ENCODE results near the gene ASIC3. TPM values are rescaled to one million over a fixed set of nuclear protein-coding genes. Genes with fewer than 3 reads are reported as not detected.

The ASIC3 gene
- polyA plus RNA-seq (2013, experiment 1 of 2), result 4.0 TPM
- polyA plus RNA-seq (2013, experiment 2 of 2), result 2.7 TPM

- no peaks in the 10 kb centered on the region for H3K4me1 ChIP-seq (ENCODE audit: control insufficient read depth, insufficient read depth, low read length, poor library complexity, severe bottlenecking)
- WGBS, 2 experiments (ENCODE audit: insufficient coverage in 2 of 2), result 87 to 91% methylated on average over 20 of the region's 22 CpGs
- H3K4me3 ChIP-seq (ENCODE audit: extremely low read depth, insufficient read depth, low read length, poor library complexity, severe bottlenecking), result no peak within 1 kb of the TSS
- no peaks in the 10 kb centered on the region for H3K36me3 ChIP-seq (ENCODE audit: control insufficient read depth, insufficient read depth, low read length)
- H3K27ac ChIP-seq (ENCODE audit: low read depth, low read length, severe bottlenecking), result no peak within 1 kb of the TSS
- H3K9me3 ChIP-seq (ENCODE audit: control insufficient read depth, low read length), result no peaks in the 10 kb centered on the region
Measured at GRCh38 chr7:151047976-151048815, at the start of gene ASIC3. ASIC3 (plus strand) TSS chr7:151048531; CDS start chr7:151048886, 355 bp downstream.

DNA sequence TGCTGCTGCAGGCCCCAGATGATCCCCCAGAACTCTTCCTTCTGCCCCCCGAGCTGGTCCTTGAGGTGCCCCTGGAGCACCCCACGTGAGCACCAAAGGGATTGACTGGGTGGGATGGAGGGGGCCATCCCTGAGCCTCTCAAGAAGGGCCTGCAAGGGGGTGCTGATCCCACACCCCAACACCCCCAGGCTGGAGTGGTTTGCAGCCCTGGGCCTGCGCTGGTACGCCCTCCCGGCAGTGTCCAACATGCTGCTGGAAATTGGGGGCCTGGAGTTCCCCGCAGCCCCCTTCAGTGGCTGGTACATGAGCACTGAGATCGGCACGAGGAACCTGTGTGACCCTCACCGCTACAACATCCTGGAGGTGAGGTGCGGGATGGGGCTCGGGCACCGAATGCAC lies 49.3 kb upstream of the ASIC3 start:
- Histone ChIP-seq H3K4me3 (ENCODE audit: extremely low read depth, insufficient read depth, low read length, poor library complexity, severe bottlenecking) (no peak overlapping the region), H3K9me3 (ENCODE audit: control insufficient read depth, low read length) (no peaks in the 10 kb centered on the region), H3K27ac (ENCODE audit: low read depth, low read length, severe bottlenecking) (no peak overlapping the region), H3K4me1 (ENCODE audit: control insufficient read depth, insufficient read depth, low read length, poor library complexity, severe bottlenecking) (peaks cover 12% of the 10 kb centered on the region), H3K36me3 (ENCODE audit: control insufficient read depth, insufficient read depth, low read length) (no peaks in the 10 kb centered on the region)
- WGBS, 2 experiments (ENCODE audit: insufficient coverage in 2 of 2), result 93 to 96% methylated on average over 9 to 10 of the region's 12 CpGs

DNA sequence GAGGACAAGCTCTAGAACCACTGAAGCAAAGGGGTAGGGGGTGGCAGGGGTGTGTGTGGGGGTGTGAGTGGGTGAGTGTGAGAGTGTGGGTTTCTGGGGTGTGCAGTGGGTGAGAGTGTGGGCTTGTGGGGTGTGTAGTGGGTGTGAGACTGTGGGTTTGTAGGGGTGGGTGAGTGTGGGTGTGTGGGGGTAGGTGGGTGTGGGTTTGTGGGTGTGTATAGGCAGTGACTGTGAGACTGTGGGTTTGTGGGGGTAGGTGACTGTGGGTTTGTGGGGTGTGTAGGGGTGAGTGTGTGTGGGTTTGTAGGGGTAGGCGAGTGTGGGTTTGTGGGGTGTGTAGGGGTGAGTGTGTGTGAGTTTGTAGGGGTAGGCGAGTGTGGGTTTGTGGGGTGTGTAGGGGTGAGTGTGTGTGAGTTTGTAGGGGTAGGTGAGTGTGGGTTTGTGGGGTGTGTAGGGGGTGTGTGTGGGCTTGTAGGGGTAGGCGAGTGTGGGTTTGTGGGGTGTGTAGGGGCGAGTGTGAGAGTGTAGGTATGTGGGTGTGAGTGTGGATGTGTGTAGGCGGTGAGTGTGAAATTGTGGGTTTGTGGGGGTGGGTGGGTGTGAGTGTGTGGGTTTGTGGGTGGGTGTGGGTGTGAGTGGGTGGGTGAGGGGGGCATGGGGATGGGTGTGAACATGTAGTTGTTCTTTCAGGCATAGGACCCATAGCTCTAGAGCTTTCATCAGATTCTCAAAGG lies 48.7 kb upstream of the ASIC3 start:
- WGBS, 2 experiments (ENCODE audit: insufficient coverage in 2 of 2), result 83 to 94% methylated on average over 4 to 5 of the region's 5 CpGs
- H3K4me1 ChIP-seq (ENCODE audit: control insufficient read depth, insufficient read depth, low read length, poor library complexity, severe bottlenecking), result peaks cover 8% of the 10 kb centered on the region
- H3K9me3 ChIP-seq (ENCODE audit: control insufficient read depth, low read length), result no peaks in the 10 kb centered on the region
- no peak overlapping the region for H3K27ac ChIP-seq (ENCODE audit: low read depth, low read length, severe bottlenecking)
- no peak overlapping the region for H3K4me3 ChIP-seq (ENCODE audit: extremely low read depth, insufficient read depth, low read length, poor library complexity, severe bottlenecking)
- H3K36me3 ChIP-seq (ENCODE audit: control insufficient read depth, insufficient read depth, low read length), result no peaks in the 10 kb centered on the region

DNA sequence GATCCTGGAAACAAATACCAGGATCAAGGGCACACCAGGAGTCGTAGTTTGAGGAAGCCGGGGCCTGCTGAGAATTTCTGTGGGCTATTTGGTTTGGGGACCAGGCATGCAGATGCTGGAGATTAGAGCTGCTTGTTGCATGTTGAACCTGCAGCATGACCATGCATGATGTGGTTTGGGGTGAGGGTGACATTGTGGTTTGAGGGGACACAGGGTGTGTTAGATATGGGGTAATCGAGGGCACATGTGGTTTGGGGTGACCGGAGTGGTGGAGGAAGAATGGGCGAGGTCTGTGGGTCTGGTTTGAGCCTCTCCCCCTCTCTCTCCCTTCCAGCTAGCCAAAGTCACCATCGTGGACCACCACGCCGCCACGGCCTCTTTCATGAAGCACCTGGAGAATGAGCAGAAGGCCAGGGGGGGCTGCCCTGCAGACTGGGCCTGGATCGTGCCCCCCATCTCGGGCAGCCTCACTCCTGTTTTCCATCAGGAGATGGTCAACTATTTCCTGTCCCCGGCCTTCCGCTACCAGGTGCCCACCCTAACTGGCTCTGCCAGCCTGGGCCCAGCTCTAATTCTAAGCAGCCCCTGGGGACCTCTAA lies 47.3 kb upstream of the ASIC3 start:
- H3K4me1 ChIP-seq (ENCODE audit: control insufficient read depth, insufficient read depth, low read length, poor library complexity, severe bottlenecking), result peaks cover 3% of the 10 kb centered on the region
- no peak overlapping the region for H3K4me3 ChIP-seq (ENCODE audit: extremely low read depth, insufficient read depth, low read length, poor library complexity, severe bottlenecking)
- WGBS, 2 experiments (ENCODE audit: insufficient coverage in 2 of 2), result 90% methylated on average over 9 of the region's 13 CpGs
- H3K36me3 ChIP-seq (ENCODE audit: control insufficient read depth, insufficient read depth, low read length), result no peaks in the 10 kb centered on the region
- H3K27ac ChIP-seq (ENCODE audit: low read depth, low read length, severe bottlenecking), result no peak overlapping the region
- H3K9me3 ChIP-seq (ENCODE audit: control insufficient read depth, low read length), result no peaks in the 10 kb centered on the region

GRCh38 chr7:151001546-151001945 lies 46.8 kb upstream of the ASIC3 start:
- Histone ChIP-seq H3K27ac (ENCODE audit: low read depth, low read length, severe bottlenecking) (no peak overlapping the region), H3K36me3 (ENCODE audit: control insufficient read depth, insufficient read depth, low read length) (no peaks in the 10 kb centered on the region), H3K9me3 (ENCODE audit: control insufficient read depth, low read length) (no peaks in the 10 kb centered on the region), H3K4me1 (ENCODE audit: control insufficient read depth, insufficient read depth, low read length, poor library complexity, severe bottlenecking) (peaks cover 3% of the 10 kb centered on the region), H3K4me3 (ENCODE audit: extremely low read depth, insufficient read depth, low read length, poor library complexity, severe bottlenecking) (no peak overlapping the region)
- 97% methylated on average over 11 to 12 of the region's 16 CpGs for WGBS, 2 experiments (ENCODE audit: insufficient coverage in 2 of 2)

GRCh38 chr7:151003572-151003971 lies 44.8 kb upstream of the ASIC3 start:
- Histone ChIP-seq H3K36me3 (ENCODE audit: control insufficient read depth, insufficient read depth, low read length) (no peaks in the 10 kb centered on the region), H3K9me3 (ENCODE audit: control insufficient read depth, low read length) (no peaks in the 10 kb centered on the region), H3K27ac (ENCODE audit: low read depth, low read length, severe bottlenecking) (no peak overlapping the region), H3K4me1 (ENCODE audit: control insufficient read depth, insufficient read depth, low read length, poor library complexity, severe bottlenecking) (peaks cover 15% of the 10 kb centered on the region), H3K4me3 (ENCODE audit: extremely low read depth, insufficient read depth, low read length, poor library complexity, severe bottlenecking) (no peak overlapping the region)
- 88 to 91% methylated on average over 10 to 11 of the region's 12 CpGs for WGBS, 2 experiments (ENCODE audit: insufficient coverage in 2 of 2)

- Histone ChIP-seq H3K36me3 (ENCODE audit: control insufficient read depth, insufficient read depth, low read length) (no peaks in the 10 kb centered on the region), H3K9me3 (ENCODE audit: control insufficient read depth, low read length) (no peaks in the 10 kb centered on the region), H3K27ac (ENCODE audit: low read depth, low read length, severe bottlenecking) (no peak overlapping the region), H3K4me1 (ENCODE audit: control insufficient read depth, insufficient read depth, low read length, poor library complexity, severe bottlenecking) (peaks cover 27% of the 10 kb centered on the region), H3K4me3 (ENCODE audit: extremely low read depth, insufficient read depth, low read length, poor library complexity, severe bottlenecking) (no peak overlapping the region)
- 85 to 92% methylated on average over 7 of the region's 9 CpGs for WGBS, 2 experiments (ENCODE audit: insufficient coverage in 2 of 2)
Measured at GRCh38 chr7:151005566-151005965, 42.8 kb upstream of the ASIC3 start.

GRCh38 chr7:151006590-151007300 lies 41.6 kb upstream of the ASIC3 start:
- Histone ChIP-seq H3K9me3 (ENCODE audit: control insufficient read depth, low read length) (no peaks in the 10 kb centered on the region), H3K4me1 (ENCODE audit: control insufficient read depth, insufficient read depth, low read length, poor library complexity, severe bottlenecking) (peaks cover 36% of the 10 kb centered on the region), H3K27ac (ENCODE audit: low read depth, low read length, severe bottlenecking) (no peak overlapping the region), H3K36me3 (ENCODE audit: control insufficient read depth, insufficient read depth, low read length) (no peaks in the 10 kb centered on the region), H3K4me3 (ENCODE audit: extremely low read depth, insufficient read depth, low read length, poor library complexity, severe bottlenecking) (no peak overlapping the region)
- WGBS, 2 experiments (ENCODE audit: insufficient coverage in 2 of 2), result 93% methylated on average over 18 to 23 of the region's 23 CpGs

GRCh38 chr7:151007469-151007898 lies 40.8 kb upstream of the ASIC3 start:
- 64 to 80% methylated on average over 5 to 7 of the region's 7 CpGs for WGBS, 2 experiments (ENCODE audit: insufficient coverage in 2 of 2)
- Histone ChIP-seq H3K9me3 (ENCODE audit: control insufficient read depth, low read length) (no peaks in the 10 kb centered on the region), H3K4me3 (ENCODE audit: extremely low read depth, insufficient read depth, low read length, poor library complexity, severe bottlenecking) (no peak overlapping the region), H3K27ac (ENCODE audit: low read depth, low read length, severe bottlenecking) (peak overlapping the region; percentile 2), H3K4me1 (ENCODE audit: control insufficient read depth, insufficient read depth, low read length, poor library complexity, severe bottlenecking) (peaks cover 42% of the 10 kb centered on the region), H3K36me3 (ENCODE audit: control insufficient read depth, insufficient read depth, low read length) (no peaks in the 10 kb centered on the region)

DNA sequence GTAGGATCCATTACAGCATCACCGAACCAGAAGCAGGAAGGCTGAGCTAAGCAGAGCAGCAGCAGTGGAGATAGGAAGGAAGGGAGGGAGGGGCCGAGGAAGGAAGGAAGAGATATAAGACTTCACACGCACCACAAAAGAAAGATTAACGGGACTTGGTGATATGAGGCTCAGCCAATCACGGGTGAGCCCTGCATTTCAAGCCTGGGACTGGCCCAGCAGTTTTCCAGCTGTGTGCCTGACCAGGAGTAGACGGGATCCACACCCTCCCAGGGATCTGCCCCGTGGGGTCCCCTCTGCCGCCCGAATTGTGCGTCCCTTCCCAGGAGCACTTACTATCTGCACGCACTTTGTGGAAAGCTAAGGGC lies 40.2 kb upstream of the ASIC3 start:
- Histone ChIP-seq H3K9me3 (ENCODE audit: control insufficient read depth, low read length) (no peaks in the 10 kb centered on the region), H3K36me3 (ENCODE audit: control insufficient read depth, insufficient read depth, low read length) (no peaks in the 10 kb centered on the region), H3K4me1 (ENCODE audit: control insufficient read depth, insufficient read depth, low read length, poor library complexity, severe bottlenecking) (peaks cover 48% of the 10 kb centered on the region), H3K4me3 (ENCODE audit: extremely low read depth, insufficient read depth, low read length, poor library complexity, severe bottlenecking) (no peak overlapping the region), H3K27ac (ENCODE audit: low read depth, low read length, severe bottlenecking) (peak overlapping the region; percentile 29)
- 38 to 69% methylated on average over 3 to 8 of the region's 11 CpGs for WGBS, 2 experiments (ENCODE audit: insufficient coverage in 2 of 2)
